Hematopoietic multipotent progenitor cell treated with erythropoietin and hydrocortisone succinate and interleukin-3 and kit ligand, for 15 days (in vitro differentiated cells): ENCODE data around the gene RASA4B.
"Not testable (repeated sequence)": the region's sequence is repeated elsewhere in the genome, so short reads cannot be mapped to it uniquely, and the experiment has no call there.

ENCODE experiments used
- DNase-seq: peaks from one replicate; pipeline ENCODE4 v3.0.0-alpha.2; 2015; ENCODE audit warnings: low spot score

Gene RASA4B

DNA sequence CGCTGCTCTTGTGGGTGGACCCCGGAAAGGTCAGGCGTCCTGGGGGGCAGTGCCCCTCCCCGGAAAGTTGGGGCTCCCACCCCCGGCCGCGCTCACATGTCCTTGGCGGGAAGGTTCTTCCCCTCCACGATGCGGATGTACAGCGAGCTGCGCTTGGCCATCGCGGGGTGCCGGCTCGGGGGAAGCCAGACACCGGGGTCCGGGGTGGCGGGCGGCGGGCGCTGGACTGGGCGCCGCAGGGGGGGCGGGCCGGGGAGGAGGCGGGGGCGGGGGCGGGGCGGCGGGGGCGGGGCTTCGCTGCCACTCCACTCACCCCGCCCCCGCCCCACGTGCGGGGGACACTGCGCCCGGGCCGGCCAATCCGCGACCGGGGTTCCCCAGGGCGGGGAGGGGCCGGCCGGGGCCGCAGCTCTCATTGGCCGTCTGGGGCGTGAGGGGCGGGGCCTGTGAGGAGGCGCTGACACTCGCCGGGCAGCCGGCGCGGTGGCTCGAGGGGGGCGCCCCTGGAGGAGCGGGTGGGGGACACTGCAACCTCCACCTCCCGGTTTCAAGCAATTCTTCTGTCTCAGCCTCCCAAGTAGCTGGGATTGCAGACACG, at the start of gene RASA4B:
RASA4B (minus strand) TSS at position 228 of the 598 bp plus-strand sequence; CDS start at position 161, 67 bp downstream.
- not testable (repeated sequence) for DNase-seq

DNA sequence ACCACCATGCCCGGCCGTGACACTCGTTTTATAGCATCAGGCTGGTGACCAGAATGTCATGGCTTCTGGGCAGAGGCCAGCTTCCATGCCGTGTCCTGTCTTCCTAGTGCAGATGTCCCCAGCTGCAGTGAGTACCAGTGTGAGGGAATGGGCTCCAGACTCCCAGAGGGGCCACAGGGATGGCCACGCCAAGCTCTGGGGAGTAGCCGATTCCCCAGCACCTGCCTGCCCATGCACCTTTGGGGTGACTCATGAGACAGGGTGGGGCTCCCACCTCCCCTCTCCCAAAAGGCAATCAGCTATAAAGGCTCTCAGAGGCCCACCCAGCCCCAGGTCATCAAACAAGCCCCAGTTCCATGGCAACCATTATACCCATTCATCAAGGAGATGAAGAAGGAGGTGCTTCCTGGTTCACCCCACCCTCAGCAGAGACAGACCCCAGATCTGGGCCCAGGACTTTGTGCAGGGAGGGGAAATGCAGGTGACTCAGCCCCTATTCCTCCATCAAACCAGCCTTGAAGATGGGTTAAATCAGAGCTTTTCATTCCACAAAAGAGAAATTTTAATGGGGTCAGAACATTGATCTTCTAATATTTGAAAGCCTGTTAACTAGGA, 33.3 kb upstream of the RASA4B start, which contains the start of gene SPDYE2:
SPDYE2 (plus strand) TSS at position 419 of the 615 bp plus-strand sequence. CDS start 2,030 bp downstream, outside the sequence.
- not testable (repeated sequence) for DNase-seq

DNA sequence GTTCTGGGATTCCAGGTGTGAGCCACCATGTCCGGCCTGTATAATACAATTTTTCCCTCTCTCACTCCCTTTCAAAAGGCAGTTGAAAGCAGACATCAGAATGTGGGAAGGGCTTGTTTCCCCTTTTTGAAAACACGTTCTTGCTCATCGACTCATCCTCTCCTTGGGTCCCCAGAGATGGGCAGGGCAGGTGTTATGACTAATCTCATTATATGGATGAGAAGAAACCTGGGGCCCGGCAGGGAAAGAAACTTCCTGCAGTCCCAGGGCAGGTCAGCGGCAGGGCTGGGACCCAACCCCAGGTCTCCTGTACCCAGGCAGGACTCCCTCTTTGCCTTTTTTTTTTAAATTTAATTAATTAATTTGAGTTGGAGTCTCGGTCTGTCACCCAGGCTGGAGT, 28.8 kb upstream of the RASA4B start:
- not testable (repeated sequence) for DNase-seq

- not testable (repeated sequence) for DNase-seq
Measured at GRCh38 chr7:102545288-102545687, 27.7 kb upstream of the RASA4B start.

- not testable (repeated sequence) for DNase-seq
Measured at GRCh38 chr7:102544372-102544771, 26.8 kb upstream of the RASA4B start.

GRCh38 chr7:102543596-102543995, 26.0 kb upstream of the RASA4B start, which contains the start of gene UPK3BL2:
UPK3BL2 (minus strand) TSS chr7:102543696; CDS start chr7:102543636, 60 bp downstream.
- DNase-seq: not testable (repeated sequence)

DNA sequence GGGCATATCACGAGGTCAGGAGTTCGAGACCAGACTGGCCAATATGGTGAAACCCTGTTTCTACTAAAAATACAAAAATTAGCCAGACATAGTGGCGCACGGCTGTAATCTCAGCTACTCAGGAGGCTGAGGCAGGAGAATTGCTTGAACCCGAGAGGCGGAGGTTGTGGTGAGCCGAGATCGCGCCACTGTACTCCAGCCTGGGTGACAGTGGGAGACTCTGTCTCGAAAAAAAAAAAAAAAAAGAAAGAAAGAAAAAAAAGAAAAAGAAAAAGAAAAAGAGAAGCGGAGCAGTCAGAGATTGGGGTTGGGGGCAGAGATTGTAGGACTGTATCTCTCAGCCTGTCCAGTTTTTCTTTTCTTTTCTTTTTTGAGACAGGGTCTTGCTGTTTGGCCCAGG, 25.2 kb upstream of the RASA4B start:
- not testable (repeated sequence) for DNase-seq

DNA sequence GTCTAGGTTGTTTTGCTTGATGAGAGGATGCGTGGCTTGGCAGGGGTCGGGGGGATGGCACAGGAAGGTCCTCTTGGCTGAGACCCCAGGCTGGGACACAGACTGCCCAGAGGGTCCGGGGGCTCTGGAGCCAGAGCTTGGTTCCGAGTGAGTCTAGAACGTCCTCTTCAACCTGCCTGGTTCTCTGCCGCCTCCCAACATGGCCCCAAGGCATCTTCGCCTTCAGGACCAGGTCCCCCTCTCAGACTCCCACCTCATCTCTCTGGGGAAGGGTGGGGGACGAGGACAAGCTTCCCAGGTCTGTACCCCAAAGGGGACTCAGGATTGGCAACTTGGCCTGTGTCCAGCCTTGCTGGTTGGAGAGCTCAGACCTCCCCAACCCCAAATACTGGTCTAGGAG, 24.5 kb upstream of the RASA4B start:
- DNase-seq: not testable (repeated sequence)

GRCh38 chr7:102540604-102541003, 23.0 kb upstream of the RASA4B start:
- not testable (repeated sequence) for DNase-seq

GRCh38 chr7:102535062-102535615, 17.6 kb upstream of the RASA4B start:
- DNase-seq: not testable (repeated sequence)

GRCh38 chr7:102532127-102532526, 14.6 kb upstream of the RASA4B start:
- DNase-seq: not testable (repeated sequence)

GRCh38 chr7:102531583-102531982, 14.0 kb upstream of the RASA4B start:
- DNase-seq: not testable (repeated sequence)

DNA sequence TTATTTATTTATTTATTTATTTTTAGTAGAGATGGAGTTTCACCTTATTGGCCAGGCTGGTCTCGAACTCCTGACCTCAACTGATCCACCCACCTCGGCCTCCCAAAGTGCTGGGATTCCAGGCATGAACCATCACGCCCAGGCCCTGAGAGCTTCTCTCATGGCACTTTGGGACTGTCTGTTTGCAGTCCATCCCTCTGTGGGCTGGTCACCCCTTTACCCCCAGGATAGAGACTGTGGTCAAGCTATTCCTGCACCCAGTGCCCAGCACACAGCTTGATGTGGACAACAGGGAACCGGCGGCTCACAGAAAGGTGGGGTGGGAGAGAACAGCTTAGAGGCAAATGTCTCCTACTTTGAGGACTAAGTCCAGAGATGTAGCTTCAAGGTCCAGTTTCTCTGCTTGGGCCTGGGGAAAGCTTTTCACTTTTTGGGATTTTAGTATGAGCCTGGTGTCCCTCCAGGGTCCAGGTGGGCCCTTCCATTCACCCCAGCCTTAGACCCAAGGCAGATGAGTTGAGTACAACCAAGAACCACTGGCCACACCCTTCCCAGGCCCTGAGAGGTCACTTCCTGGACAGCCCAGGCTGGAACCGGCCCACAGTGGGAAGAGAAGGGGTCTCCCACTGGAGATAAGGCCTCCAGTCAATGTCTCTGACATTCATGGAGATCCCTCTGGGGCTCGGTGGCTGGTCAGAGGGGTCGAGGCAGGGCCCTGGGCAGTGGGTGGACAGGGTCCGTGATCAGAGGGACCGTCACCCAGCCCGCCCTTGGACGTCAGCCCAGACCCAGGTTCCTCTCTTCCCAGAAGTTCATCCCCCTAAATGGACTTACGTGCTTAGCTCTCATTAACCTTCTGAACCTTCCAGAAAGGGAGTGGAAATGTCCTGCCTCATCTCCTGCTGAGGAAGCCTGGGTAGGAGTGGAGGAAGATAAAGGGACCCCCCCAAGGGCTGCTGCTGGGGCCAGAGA, 10.5 kb upstream of the RASA4B start:
- not testable (repeated sequence) for DNase-seq

GRCh38 chr7:102527182-102527581, 9.6 kb upstream of the RASA4B start:
- DNase-seq: not testable (repeated sequence)

GRCh38 chr7:102524803-102525202, 7.2 kb upstream of the RASA4B start:
- not testable (repeated sequence) for DNase-seq

DNA sequence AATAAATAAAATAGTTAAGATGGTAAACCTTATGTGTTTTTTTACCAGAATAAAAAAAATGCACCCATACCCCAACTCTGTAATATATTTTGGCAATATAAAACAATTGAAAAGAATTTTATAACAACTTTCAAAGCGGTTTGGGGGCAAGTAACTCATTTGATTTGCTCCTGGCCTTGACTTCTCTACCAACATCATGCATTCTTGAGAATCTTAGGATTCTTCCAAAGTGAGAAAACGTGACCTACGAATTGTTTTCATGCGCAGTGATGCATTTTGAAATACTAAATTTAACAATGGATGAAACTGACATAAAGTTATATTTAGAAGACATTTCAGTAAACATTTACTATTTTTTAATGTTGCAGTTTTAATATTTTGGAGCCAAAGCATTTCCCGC, 3.2 kb upstream of the RASA4B start:
- not testable (repeated sequence) for DNase-seq

DNA sequence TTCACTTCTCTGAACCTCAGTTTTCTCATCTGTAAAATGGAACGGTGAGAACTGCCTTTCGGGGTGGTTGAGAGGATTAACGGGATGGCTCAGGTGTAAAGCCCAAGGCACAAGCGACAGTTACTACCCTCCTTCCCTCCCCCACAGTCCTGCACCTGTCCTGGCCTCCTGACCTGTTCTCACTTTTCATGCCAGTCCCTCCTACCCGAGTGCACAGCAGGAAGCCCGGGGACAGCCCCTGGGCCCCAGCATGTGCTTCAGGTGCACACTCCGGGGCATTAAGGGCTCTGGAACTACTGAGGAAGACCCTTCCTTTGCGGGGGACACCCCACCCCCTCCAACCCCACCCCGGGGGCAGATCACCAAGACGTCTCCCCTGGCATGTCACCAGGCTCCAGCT, 626 bp downstream of the RASA4B start:
- not testable (repeated sequence) for DNase-seq

- DNase-seq: not testable (repeated sequence)
Measured at GRCh38 chr7:102515889-102516288, 1.7 kb downstream of the RASA4B start.

DNA sequence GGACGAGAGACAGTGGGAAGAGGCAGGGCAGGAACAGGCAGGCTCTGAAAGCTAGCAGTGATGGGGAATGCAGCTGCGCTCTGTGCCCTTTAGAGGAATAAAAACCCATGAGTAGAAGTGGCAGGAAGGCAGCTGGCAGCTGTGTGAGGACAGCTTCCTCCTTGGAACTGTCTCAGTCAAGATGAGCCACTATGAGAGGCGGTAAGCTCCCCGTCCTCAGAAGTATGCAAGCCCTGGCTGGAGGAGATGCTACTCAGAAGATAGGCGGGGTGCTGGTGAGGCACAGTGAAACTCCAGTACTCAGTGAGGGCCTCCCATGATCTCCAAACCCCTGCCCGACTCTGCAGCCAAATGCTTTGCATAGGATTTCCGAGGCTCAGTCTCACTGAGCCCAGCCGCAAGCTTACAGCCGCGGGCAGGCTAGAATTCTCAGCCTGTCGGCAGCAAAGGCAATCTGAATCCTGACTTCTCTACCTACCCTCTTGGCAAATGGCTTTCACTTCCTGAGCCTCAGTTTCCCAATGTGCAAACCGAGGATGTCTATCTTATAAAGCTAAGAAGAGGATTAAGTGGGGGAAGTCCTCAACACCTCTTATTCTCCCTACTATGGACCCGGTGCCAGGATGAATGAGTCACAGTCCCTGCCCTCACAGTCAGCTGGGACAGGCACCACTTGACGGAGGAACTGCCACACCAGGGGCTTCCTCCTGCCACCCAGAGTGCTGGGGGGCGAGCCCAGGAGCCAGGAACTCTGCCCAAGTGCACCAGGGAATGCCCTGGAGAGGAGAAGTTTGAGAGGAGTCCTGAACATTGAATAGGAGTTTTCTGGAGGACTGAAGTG, 2.5 kb downstream of the RASA4B start:
- not testable (repeated sequence) for DNase-seq

DNA sequence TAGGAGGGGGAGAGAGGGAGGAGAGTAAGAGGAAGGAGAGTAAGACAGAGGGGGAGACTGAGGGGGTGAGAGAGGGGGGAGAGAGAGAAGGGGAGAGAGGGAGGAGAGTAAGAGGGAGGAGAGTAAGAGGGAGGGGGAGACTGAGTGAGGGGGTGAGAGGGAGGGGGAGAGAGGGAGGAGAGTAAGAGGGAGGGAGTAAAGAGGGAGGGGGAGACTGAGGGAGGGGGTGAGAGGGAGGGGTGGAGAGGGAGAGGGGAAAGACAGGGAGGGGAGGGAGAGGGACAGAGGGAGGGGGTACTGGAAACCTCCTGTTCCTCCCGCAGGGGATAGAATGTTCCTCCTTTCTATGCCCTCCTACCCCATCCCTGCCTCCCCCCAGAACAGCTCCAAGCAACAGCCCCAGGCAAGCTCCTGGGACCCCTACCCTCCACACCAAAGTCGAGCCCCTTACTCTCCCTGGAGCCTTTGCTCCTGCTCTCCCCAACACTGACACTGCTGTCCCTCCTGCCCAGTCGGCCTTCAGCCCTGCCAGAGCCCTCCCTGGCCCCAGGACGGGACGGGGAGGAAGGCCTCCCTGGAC, 4.8 kb downstream of the RASA4B start:
- DNase-seq: not testable (repeated sequence)
